Tibial artery (tissue), 4 donors: ENCODE measurements around the gene ITPK1.

Experiments used
- DNase-seq, 2 donors: peaks; one replicate each; pipeline ENCODE4 v3.0.0-alpha.2; 2019
- H3K27ac ChIP-seq, 2 donors: fragments of 200-600 bp; sonication (generic) in 1 of 2; 1 replicate in 1 of 2; 2 replicates in 1 of 2; pipeline ENCODE4 v1.5.1; 2018 to 2019; ENCODE audit warnings: mild to moderate bottlenecking in 1 of 2
- H3K27me3 ChIP-seq, 2 donors: fragments of 200-600 bp; sonication (generic) in 1 of 2; one replicate each; pipeline versions ENCODE4 v1.5.1 to v1.6.0; 2016 to 2019
- H3K36me3 ChIP-seq, 3 donors: fragments of 200-600 bp; sonication (generic) in 2 of 3; one replicate each; pipeline ENCODE4 v1.5.1; 2016 to 2019; ENCODE audit warnings: mild to moderate bottlenecking in 2 of 3
- H3K4me1 ChIP-seq, 4 donors: fragments of 200-600 bp; sonication (generic) in 2 of 4; 1 replicate in 3 of 4; 2 replicates in 1 of 4; pipeline ENCODE4 v1.5.1; 2016 to 2019
- H3K4me3 ChIP-seq, 2 donors: fragments of 200-600 bp; sonication (generic) in 1 of 2; 1 replicate in 1 of 2; 2 replicates in 1 of 2; pipeline ENCODE4 v1.5.1; 2018 to 2019; ENCODE audit warnings: mild to moderate bottlenecking in 2 of 2
- H3K9me3 ChIP-seq, 3 donors: fragments of 200-600 bp; sonication (generic) in 1 of 3; one replicate each; pipeline ENCODE4 v1.5.1; 2016 to 2019
- CTCF ChIP-seq, 2 experiments: fragments of 200-600 bp in 1 of 2; fragments of 450-650 bp in 1 of 2; IDR thresholded peaks; one replicate each; pipeline ENCODE4 v1.5.1; 2017 to 2019; ENCODE audit warnings: antibody characterized with exemption in 2 of 2, mild to moderate bottlenecking in 1 of 2, moderate library complexity in 1 of 2
- intact Hi-C: fragments of 100-400 bp; cut with DNase I; formaldehyde crosslinking; loops from one replicate; pipeline ENCODE4 v1.15.0; 2023; ENCODE audit warnings: low total_unique reads

The ITPK1 gene

GRCh38 chr14:92943855-92944570 is 171.7 kb downstream of the ITPK1 start:
- Histone ChIP-seq H3K36me3 (peaks cover 34 to 72% (median 58%) of the 10 kb centered on the region in 3 donors), H3K27ac (no peak overlapping the region), H3K9me3 (no peaks in the 10 kb centered on the region), H3K4me3 (no peak overlapping the region), H3K4me1 (peaks cover 0 to 13% (median 4%) of the 10 kb centered on the region in 4 donors), H3K27me3 (no peaks in the 10 kb centered on the region)
- DNase-seq: no peak
- intact Hi-C loops: no loop called here
- no peak for TF ChIP-seq CTCF (IDR thresholded peaks at IDR 0.05)

GRCh38 chr14:92942976-92943710 is 172.6 kb downstream of the ITPK1 start:
- Histone ChIP-seq H3K4me3 (no peak overlapping the region), H3K27me3 (no peaks in the 10 kb centered on the region), H3K27ac (no peak overlapping the region), H3K4me1 (peaks cover 0 to 13% (median 4%) of the 10 kb centered on the region in 4 donors), H3K9me3 (no peaks in the 10 kb centered on the region), H3K36me3 (peaks cover 34 to 66% (median 65%) of the 10 kb centered on the region in 3 donors)
- TF ChIP-seq CTCF (IDR thresholded peaks at IDR 0.05): no peak
- DNase-seq: no peak
- intact Hi-C loops: no loop called here

GRCh38 chr14:92942576-92942975 is 173.1 kb downstream of the ITPK1 start:
- intact Hi-C loops: no loop called here
- DNase-seq: no peak
- Histone ChIP-seq H3K4me1 (peaks cover 0 to 13% (median 4%) of the 10 kb centered on the region in 4 donors), H3K36me3 (peaks cover 34 to 68% (median 67%) of the 10 kb centered on the region in 3 donors), H3K27me3 (no peaks in the 10 kb centered on the region), H3K4me3 (no peak overlapping the region), H3K9me3 (no peaks in the 10 kb centered on the region), H3K27ac (no peak overlapping the region)
- no peak for TF ChIP-seq CTCF (IDR thresholded peaks at IDR 0.05)

GRCh38 chr14:92942136-92942535 is 173.6 kb downstream of the ITPK1 start:
- Histone ChIP-seq H3K36me3 (peaks cover 34 to 72% (median 69%) of the 10 kb centered on the region in 3 donors), H3K4me1 (peaks cover 0 to 13% (median 4%) of the 10 kb centered on the region in 4 donors), H3K4me3 (no peak overlapping the region), H3K27ac (no peak overlapping the region), H3K9me3 (no peaks in the 10 kb centered on the region), H3K27me3 (no peaks in the 10 kb centered on the region)
- no peak for DNase-seq
- TF ChIP-seq CTCF (IDR thresholded peaks at IDR 0.05): no peak
- intact Hi-C loops: no loop called here

- peaks cover 0 to 7% (median 3%) of the 10 kb centered on the region in 4 donors for H3K4me1 ChIP-seq
- peaks cover 34 to 78% (median 75%) of the 10 kb centered on the region in 3 donors for H3K36me3 ChIP-seq
- no peak for TF ChIP-seq CTCF (IDR thresholded peaks at IDR 0.05)
- no peak overlapping the region for H3K27ac ChIP-seq
- H3K9me3 ChIP-seq: no peaks in the 10 kb centered on the region
- intact Hi-C loops: no loop called here
- no peak for DNase-seq
- no peak overlapping the region for H3K4me3 ChIP-seq
- no peaks in the 10 kb centered on the region for H3K27me3 ChIP-seq
Measured at GRCh38 chr14:92941531-92941930, 174.2 kb downstream of the ITPK1 start.
